Skeletal muscle tissue (tissue), 4 donors: ENCODE results near the gene RNASE11. TPM values are rescaled to one million over a fixed set of nuclear protein-coding genes. Genes with fewer than 3 reads are reported as not detected.

Experiments
- H3K27ac ChIP-seq: one replicate; pipeline ENCODE4 v1.7.0; 2013; ENCODE audit warnings: mild to moderate bottlenecking, low read depth, low read length, inconsistent platforms
- H3K27me3 ChIP-seq, 3 donors: one replicate each; pipeline ENCODE4 v1.7.0; 2013; ENCODE audit warnings: low read length in 3 of 3; ENCODE audit not compliant: control insufficient read depth in 3 of 3, insufficient read depth in 3 of 3
- H3K36me3 ChIP-seq, 3 donors: one replicate each; pipeline ENCODE4 v1.7.0; 2013; ENCODE audit warnings: low read length in 3 of 3; ENCODE audit not compliant: control insufficient read depth in 3 of 3, insufficient read depth in 3 of 3
- H3K4me1 ChIP-seq, 3 donors: one replicate each; pipeline ENCODE4 v1.7.0; 2013; ENCODE audit warnings: low read length in 3 of 3, mild to moderate bottlenecking in 3 of 3; ENCODE audit not compliant: control insufficient read depth in 3 of 3, insufficient read depth in 3 of 3
- H3K4me3 ChIP-seq, 3 donors: one replicate each; pipeline ENCODE4 v1.7.0; 2013; ENCODE audit warnings: low read length in 3 of 3
- H3K9ac ChIP-seq, 3 donors: one replicate each; pipeline ENCODE4 v1.7.0; 2013; ENCODE audit warnings: low read length in 3 of 3, mild to moderate bottlenecking in 3 of 3, moderate library complexity in 2 of 3, low read depth in 1 of 3
- H3K9me3 ChIP-seq, 3 donors: one replicate each; pipeline ENCODE4 v1.7.0; 2013; ENCODE audit warnings: low read length in 3 of 3; ENCODE audit not compliant: control insufficient read depth in 3 of 3
- total RNA-seq: library from RNA; depleted of rRNA; stranded (reverse); fragments of >200 nt; gene quantifications from one replicate; pipeline ENCODE4 v1.2.3, GENCODE V29; 2014
- donor health status: Osteomylitis.

RNASE11 gene
- total RNA-seq, 1 donor from 2014 or later = not detected

GRCh38 chr14:20564501-20564997 lies 23.3 kb downstream of the RNASE11 start:
- Histone ChIP-seq H3K4me1 (no peaks in the 10 kb centered on the region), H3K27ac (no peak overlapping the region), H3K27me3 (no peaks in the 10 kb centered on the region), H3K9ac (no peak overlapping the region), H3K4me3 (no peak overlapping the region), H3K9me3 (peaks cover 0 to 5% (median 0%) of the 10 kb centered on the region in 3 donors), H3K36me3 (no peaks in the 10 kb centered on the region)

- Histone ChIP-seq H3K27me3 (no peaks in the 10 kb centered on the region), H3K27ac (no peak overlapping the region), H3K9me3 (no peaks in the 10 kb centered on the region), H3K4me1 (no peaks in the 10 kb centered on the region), H3K4me3 (no peak overlapping the region), H3K36me3 (no peaks in the 10 kb centered on the region), H3K9ac (no peak overlapping the region)
Measured at GRCh38 chr14:20563971-20564370, 23.8 kb downstream of the RNASE11 start.

- H3K36me3 ChIP-seq = no peaks in the 10 kb centered on the region
- H3K9ac ChIP-seq = no peak within 1 kb of the TSS
- no peak within 1 kb of the TSS for H3K4me3 ChIP-seq
- H3K9me3 ChIP-seq = no peaks in the 10 kb centered on the region
- no peak within 1 kb of the TSS for H3K27ac ChIP-seq
- no peaks in the 10 kb centered on the region for H3K27me3 ChIP-seq
- no peaks in the 10 kb centered on the region for H3K4me1 ChIP-seq
Measured at GRCh38 chr14:20560961-20561360, 26.8 kb downstream of the RNASE11 start, which contains the start of gene RNASE9. Gene RNASE9, minus strand, starts transcription at chr14:20561047.

- Histone ChIP-seq H3K4me1 (no peaks in the 10 kb centered on the region), H3K36me3 (no peaks in the 10 kb centered on the region), H3K27ac (no peak overlapping the region), H3K9ac (no peak overlapping the region), H3K4me3 (no peak overlapping the region), H3K9me3 (no peaks in the 10 kb centered on the region), H3K27me3 (no peaks in the 10 kb centered on the region)
Measured at GRCh38 chr14:20559461-20559904, 28.3 kb downstream of the RNASE11 start.

- Histone ChIP-seq H3K9me3 (no peaks in the 10 kb centered on the region), H3K4me3 (no peak overlapping the region), H3K27ac (no peak overlapping the region), H3K27me3 (no peaks in the 10 kb centered on the region), H3K9ac (no peak overlapping the region), H3K36me3 (no peaks in the 10 kb centered on the region), H3K4me1 (no peaks in the 10 kb centered on the region)
Measured at GRCh38 chr14:20557212-20557542, 30.6 kb downstream of the RNASE11 start.

GRCh38 chr14:20556500-20557211 lies 31.1 kb downstream of the RNASE11 start:
- H3K9me3 ChIP-seq = no peaks in the 10 kb centered on the region
- no peaks in the 10 kb centered on the region for H3K4me1 ChIP-seq
- H3K27ac ChIP-seq = no peak overlapping the region
- no peaks in the 10 kb centered on the region for H3K36me3 ChIP-seq
- H3K9ac ChIP-seq = no peak overlapping the region
- H3K27me3 ChIP-seq = no peaks in the 10 kb centered on the region
- no peak overlapping the region for H3K4me3 ChIP-seq

DNA sequence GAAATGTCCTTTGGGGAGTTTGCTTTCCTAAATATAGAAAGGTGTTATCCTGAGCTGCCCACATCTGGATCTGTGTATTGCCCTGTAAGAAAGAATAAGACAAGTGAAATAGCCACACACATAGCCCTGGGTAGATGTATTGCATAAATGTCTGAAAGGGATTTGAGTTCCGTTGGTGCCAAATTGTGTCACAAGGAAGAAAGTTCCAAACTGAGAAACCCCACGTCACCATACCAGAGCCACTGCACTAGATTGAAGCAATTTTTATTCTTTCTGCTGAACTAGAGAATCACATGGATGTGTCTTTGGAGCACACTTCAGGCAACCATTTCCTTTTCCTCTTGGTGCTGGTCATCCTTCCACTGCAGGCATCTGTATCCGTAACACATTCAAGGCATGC lies 32.0 kb downstream of the RNASE11 start:
- Histone ChIP-seq H3K4me3 (no peak overlapping the region), H3K36me3 (no peaks in the 10 kb centered on the region), H3K9ac (no peak overlapping the region), H3K4me1 (no peaks in the 10 kb centered on the region), H3K27ac (no peak overlapping the region), H3K9me3 (no peaks in the 10 kb centered on the region), H3K27me3 (no peaks in the 10 kb centered on the region)

DNA sequence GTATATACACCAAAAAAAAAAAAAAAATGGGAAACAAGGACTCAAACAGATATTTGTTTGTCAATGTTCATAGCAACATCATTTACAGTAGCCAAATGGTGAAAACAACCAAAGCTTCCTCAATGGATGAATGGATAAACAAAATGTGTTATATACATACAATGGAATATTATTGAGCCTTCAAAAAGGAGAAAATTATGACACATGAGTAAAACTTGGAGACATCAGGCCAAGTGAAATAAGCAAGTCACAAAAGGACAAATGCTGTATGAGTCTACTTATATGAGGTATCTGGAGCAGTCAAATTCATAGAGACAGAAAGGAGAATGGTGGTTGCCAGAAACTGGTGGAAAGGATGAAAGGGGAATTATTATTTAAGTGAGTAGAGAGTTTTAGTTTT lies 34.8 kb downstream of the RNASE11 start:
- Histone ChIP-seq H3K36me3 (no peaks in the 10 kb centered on the region), H3K9me3 (no peaks in the 10 kb centered on the region), H3K27ac (no peak overlapping the region), H3K4me1 (no peaks in the 10 kb centered on the region), H3K27me3 (no peaks in the 10 kb centered on the region), H3K9ac (no peak overlapping the region), H3K4me3 (no peak overlapping the region)

DNA sequence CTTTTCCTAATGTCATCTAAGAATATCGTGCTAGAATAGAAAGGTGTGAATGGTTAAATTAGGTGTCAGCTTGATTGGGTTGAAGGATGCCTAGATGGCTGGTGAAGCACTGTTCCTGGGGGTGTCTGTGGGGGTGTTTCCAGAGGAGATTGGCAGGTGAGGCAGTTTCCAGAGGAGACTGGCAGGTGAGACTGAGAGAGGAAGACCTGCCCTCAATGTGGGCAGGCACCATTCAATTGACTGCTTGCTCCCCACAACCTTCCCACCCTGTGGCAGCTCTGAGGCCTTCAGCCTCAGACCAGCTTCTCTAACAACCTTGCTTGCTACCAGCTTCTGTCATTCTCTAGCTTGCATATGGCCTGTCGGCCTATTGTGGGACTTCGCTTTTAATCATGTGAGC lies 36.2 kb downstream of the RNASE11 start:
- no peaks in the 10 kb centered on the region for H3K36me3 ChIP-seq
- no peak overlapping the region for H3K9ac ChIP-seq
- no peaks in the 10 kb centered on the region for H3K9me3 ChIP-seq
- H3K4me1 ChIP-seq = no peaks in the 10 kb centered on the region
- H3K4me3 ChIP-seq = no peak overlapping the region
- no peak overlapping the region for H3K27ac ChIP-seq
- peaks cover 0 to 4% (median 4%) of the 10 kb centered on the region in 3 donors for H3K27me3 ChIP-seq

- H3K9me3 ChIP-seq = no peaks in the 10 kb centered on the region
- H3K27ac ChIP-seq = no peak overlapping the region
- H3K4me1 ChIP-seq = no peaks in the 10 kb centered on the region
- no peak overlapping the region for H3K4me3 ChIP-seq
- H3K27me3 ChIP-seq = peaks cover 0 to 4% (median 4%) of the 10 kb centered on the region in 3 donors
- no peak overlapping the region for H3K9ac ChIP-seq
- no peaks in the 10 kb centered on the region for H3K36me3 ChIP-seq
Measured at GRCh38 chr14:20550926-20551325, 36.9 kb downstream of the RNASE11 start.
